Liver (tissue), 3 donors: ENCODE data around the gene SUGCT.

Source experiments
- FOXA1 ChIP-seq: IDR thresholded peaks from 2 replicates; pipeline ENCODE4 v1.6.1; 2016; ENCODE audit warnings: antibody characterized with exemption
- FOXA2 ChIP-seq: IDR thresholded peaks from 2 replicates; pipeline ENCODE4 v1.6.1; 2016; ENCODE audit warnings: antibody characterized with exemption
- GABPA ChIP-seq, 2 donors: IDR thresholded peaks in 1 of 2; conservative IDR thresholded peaks in 1 of 2; 2 replicates each; pipeline ENCODE4 v1.6.1; 2016; ENCODE audit warnings: antibody characterized with exemption in 2 of 2, mild to moderate bottlenecking in 1 of 2, moderate library complexity in 1 of 2
- REST ChIP-seq: IDR thresholded peaks from 2 replicates; pipeline ENCODE4 v1.6.1; 2016; ENCODE audit warnings: antibody characterized with exemption, mild to moderate bottlenecking
- TF ChIP-seq, protein P1 (sequence below): fragments of 150-350 bp; IDR thresholded peaks from 2 replicates; pipeline ENCODE4 v1.5.1; 2017; ENCODE audit warnings: improper control_type of control experiment, low read depth, low read length; ENCODE audit not compliant: missing input control
- TF ChIP-seq, protein P2 (sequence below): IDR thresholded peaks from 2 replicates; pipeline ENCODE4 v1.6.1; 2016; ENCODE audit warnings: antibody characterized with exemption
- donor health status: healthy.
- donor health status: healthy.

GRCh38 chr7:40356312-40356711 lies 221.5 kb downstream of the SUGCT start:
- TF ChIP-seq, protein P1, sequence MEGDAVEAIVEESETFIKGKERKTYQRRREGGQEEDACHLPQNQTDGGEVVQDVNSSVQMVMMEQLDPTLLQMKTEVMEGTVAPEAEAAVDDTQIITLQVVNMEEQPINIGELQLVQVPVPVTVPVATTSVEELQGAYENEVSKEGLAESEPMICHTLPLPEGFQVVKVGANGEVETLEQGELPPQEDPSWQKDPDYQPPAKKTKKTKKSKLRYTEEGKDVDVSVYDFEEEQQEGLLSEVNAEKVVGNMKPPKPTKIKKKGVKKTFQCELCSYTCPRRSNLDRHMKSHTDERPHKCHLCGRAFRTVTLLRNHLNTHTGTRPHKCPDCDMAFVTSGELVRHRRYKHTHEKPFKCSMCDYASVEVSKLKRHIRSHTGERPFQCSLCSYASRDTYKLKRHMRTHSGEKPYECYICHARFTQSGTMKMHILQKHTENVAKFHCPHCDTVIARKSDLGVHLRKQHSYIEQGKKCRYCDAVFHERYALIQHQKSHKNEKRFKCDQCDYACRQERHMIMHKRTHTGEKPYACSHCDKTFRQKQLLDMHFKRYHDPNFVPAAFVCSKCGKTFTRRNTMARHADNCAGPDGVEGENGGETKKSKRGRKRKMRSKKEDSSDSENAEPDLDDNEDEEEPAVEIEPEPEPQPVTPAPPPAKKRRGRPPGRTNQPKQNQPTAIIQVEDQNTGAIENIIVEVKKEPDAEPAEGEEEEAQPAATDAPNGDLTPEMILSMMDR = no peak
- TF ChIP-seq FOXA2 = no peak
- TF ChIP-seq FOXA1 = no peak
- TF ChIP-seq REST = no peak
- TF ChIP-seq, protein P2, sequence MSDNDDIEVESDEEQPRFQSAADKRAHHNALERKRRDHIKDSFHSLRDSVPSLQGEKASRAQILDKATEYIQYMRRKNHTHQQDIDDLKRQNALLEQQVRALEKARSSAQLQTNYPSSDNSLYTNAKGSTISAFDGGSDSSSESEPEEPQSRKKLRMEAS = no peak
- TF ChIP-seq GABPA (IDR thresholded peaks at IDR 0.05 in 1 of 2, conservative IDR thresholded peaks at IDR 0.05 in 1 of 2) = no peak
